Measurements from ENCODE around the gene RUNX2. TPM values are rescaled to one million over a fixed set of nuclear protein-coding genes. Genes with fewer than 3 reads are reported as not detected.

RUNX2 gene
- total RNA-seq, 1 donor: 10.4 TPM

DNA sequence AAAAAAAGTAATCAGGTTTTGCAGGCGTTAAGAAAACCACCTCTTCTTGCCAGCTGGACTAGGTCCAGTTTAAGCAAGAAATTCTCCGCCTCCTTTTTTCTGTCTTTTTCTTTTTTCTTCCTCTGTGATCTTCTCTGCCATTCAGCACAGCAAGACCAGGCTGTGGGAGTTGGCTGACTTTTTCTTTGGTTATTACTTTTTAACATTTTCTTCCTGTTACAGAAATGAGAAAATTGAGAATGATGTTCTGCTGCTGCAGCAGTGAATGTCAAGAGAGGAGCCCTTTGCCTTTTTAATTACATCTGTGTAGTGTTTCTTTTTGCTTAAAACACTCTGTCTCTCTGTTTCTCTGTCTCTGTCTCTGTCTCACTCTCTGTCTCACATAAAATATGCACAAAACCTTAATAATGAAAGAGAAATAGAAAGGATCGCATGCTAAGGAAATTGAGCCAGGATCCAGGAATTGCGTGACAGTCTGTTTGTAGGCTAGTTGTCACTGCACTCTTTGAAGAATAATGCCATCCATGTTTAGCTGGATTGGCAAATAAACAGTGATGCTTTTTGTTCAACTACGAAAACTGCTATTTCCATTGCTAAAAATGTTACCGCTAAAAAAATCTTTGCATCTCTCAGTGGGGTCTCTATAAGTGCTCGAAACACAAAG lies 152.8 kb downstream of the RUNX2 start:
- Histone ChIP-seq H3K4me1 (ENCODE audit: insufficient read depth, low read length) (peaks cover 32% of the 10 kb centered on the region), H3K4me3 (ENCODE audit: low read length) (no peak overlapping the region), H3K27me3 (ENCODE audit: insufficient read depth, low read length) (no peaks in the 10 kb centered on the region), H3K9me3 (ENCODE audit: low read depth, low read length) (no peaks in the 10 kb centered on the region)

- H3K4me1 ChIP-seq (ENCODE audit: insufficient read depth, low read length): peaks cover 33% of the 10 kb centered on the region
- H3K27me3 ChIP-seq (ENCODE audit: insufficient read depth, low read length): no peaks in the 10 kb centered on the region
- no peak overlapping the region for H3K4me3 ChIP-seq (ENCODE audit: low read length)
- no peaks in the 10 kb centered on the region for H3K9me3 ChIP-seq (ENCODE audit: low read depth, low read length)
These were observed 154.9 kb downstream of the RUNX2 start for GRCh38 chr6:45483021-45483420.

DNA sequence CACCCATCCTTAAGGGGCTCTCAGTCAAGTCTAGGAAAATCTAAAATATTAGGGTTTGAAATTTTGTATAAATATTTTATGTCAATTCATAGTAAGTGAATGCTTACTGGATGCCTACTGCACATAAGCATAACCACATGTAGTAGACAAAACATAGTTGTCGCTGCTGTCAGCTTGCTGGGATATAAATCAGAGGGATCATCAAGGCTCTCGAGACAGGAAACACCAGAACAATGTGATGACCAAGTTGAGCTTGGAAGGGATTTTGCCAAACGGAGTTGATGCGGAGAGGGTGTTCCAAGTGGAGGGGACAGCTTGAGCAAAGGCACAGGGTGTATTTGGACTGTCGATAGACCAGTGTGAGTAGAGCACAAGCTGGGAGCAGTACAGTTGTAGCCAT lies 155.4 kb downstream of the RUNX2 start:
- H3K9me3 ChIP-seq (ENCODE audit: low read depth, low read length): no peaks in the 10 kb centered on the region
- no peaks in the 10 kb centered on the region for H3K27me3 ChIP-seq (ENCODE audit: insufficient read depth, low read length)
- no peak overlapping the region for H3K4me3 ChIP-seq (ENCODE audit: low read length)
- H3K4me1 ChIP-seq (ENCODE audit: insufficient read depth, low read length): peaks cover 33% of the 10 kb centered on the region

DNA sequence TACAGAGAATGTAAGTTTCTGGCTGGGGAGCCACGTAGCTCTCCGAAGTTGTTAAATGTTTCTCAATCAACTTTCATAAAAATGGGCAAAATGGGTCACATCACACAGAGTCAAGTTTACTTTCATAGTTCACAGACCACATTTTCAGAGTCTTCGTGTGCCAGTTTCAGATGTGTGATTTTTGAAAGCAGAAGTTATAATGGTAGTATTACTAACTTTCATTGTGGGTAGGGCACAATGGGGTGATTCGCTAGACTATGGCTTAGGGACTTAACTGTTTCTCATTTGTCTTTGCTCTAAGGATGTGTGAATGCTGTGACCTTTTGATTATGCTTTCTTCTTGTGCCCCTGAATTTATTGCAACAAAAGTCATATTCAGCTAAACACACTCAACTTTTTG lies 158.6 kb downstream of the RUNX2 start:
- Histone ChIP-seq H3K27me3 (ENCODE audit: insufficient read depth, low read length) (no peaks in the 10 kb centered on the region), H3K9me3 (ENCODE audit: low read depth, low read length) (no peaks in the 10 kb centered on the region), H3K4me3 (ENCODE audit: low read length) (no peak overlapping the region), H3K4me1 (ENCODE audit: insufficient read depth, low read length) (peaks cover 21% of the 10 kb centered on the region)

DNA sequence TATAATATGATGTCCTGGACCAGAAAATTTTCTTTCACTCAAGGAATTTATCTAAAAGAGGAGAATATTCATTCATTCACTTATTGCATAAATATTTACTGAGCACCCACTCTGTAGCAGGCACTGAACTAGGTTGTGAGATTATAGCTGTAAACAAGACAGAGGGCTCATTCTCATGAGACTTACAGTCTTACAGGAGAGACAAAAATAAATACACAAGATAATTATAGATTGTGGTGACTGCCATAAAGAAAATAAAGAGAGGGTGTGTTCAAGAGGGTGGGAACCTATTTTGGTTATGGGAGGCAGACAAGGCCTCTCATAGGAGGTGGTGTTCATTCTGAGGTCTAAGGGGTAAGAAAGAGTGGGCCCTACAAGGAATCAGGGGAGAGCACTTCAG lies 159.5 kb downstream of the RUNX2 start:
- Histone ChIP-seq H3K27me3 (ENCODE audit: insufficient read depth, low read length) (no peaks in the 10 kb centered on the region), H3K9me3 (ENCODE audit: low read depth, low read length) (no peaks in the 10 kb centered on the region), H3K4me3 (ENCODE audit: low read length) (no peak overlapping the region), H3K4me1 (ENCODE audit: insufficient read depth, low read length) (peaks cover 21% of the 10 kb centered on the region)

DNA sequence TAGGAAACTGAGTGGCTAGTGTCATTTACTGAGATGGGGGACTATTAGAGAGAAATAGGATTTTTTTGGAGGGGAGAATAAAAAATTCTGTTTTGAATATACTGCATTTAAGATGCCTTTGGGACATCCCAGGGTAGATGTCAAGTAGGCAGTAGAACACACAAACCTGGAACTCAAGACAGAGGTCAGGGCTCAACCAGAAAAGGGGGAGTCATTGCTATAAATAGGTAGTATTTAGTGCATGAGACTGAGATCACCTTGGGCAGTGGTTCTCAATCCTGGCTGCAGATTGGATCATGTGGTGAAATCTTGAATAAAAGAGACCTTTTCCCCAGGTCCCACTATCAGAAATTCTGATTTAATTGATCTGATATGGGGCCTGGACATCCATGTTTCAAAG lies 160.1 kb downstream of the RUNX2 start:
- no peaks in the 10 kb centered on the region for H3K9me3 ChIP-seq (ENCODE audit: low read depth, low read length)
- peaks cover 21% of the 10 kb centered on the region for H3K4me1 ChIP-seq (ENCODE audit: insufficient read depth, low read length)
- no peak overlapping the region for H3K4me3 ChIP-seq (ENCODE audit: low read length)
- H3K27me3 ChIP-seq (ENCODE audit: insufficient read depth, low read length): no peaks in the 10 kb centered on the region

- Histone ChIP-seq H3K4me1 (ENCODE audit: insufficient read depth, low read length) (peaks cover 21% of the 10 kb centered on the region), H3K9me3 (ENCODE audit: low read depth, low read length) (no peaks in the 10 kb centered on the region), H3K4me3 (ENCODE audit: low read length) (no peak overlapping the region), H3K27me3 (ENCODE audit: insufficient read depth, low read length) (no peaks in the 10 kb centered on the region)
These were observed 160.8 kb downstream of the RUNX2 start for GRCh38 chr6:45488889-45489288.

DNA sequence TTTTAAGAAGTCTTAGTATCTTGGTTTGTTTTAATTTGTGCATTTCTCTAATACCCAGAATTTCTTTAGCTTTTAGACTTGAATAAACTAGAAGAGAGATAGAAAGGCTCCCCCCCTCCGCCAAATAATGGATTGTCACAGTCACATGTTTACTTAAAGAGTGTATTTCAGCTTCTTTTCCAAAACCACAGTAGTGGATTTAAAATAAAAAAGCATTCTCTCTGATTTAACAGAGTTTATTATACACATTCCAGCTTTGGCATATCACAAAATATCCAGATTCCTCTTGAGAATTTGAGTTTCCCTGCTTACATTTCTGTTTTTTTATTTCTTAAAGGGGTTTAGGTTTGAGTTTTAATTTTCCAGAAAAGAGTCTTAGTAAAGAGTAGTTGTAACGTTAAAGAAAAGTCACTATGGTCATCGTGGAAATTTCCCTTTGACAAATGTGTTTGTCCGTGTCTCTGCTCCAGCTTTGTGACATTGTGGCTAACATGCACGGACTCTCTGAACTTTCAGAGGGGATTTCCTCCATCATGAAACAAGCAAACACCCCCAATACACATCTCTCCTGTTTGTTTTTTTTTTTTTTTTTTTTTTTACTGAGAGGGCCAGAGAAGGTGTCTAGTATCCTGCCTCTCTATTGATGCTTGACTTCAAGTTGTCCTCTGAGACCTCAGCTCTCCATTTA lies 163.1 kb downstream of the RUNX2 start:
- Histone ChIP-seq H3K4me3 (ENCODE audit: low read length) (no peak overlapping the region), H3K27me3 (ENCODE audit: insufficient read depth, low read length) (no peaks in the 10 kb centered on the region), H3K4me1 (ENCODE audit: insufficient read depth, low read length) (peaks cover 44% of the 10 kb centered on the region), H3K9me3 (ENCODE audit: low read depth, low read length) (no peaks in the 10 kb centered on the region)

- Histone ChIP-seq H3K4me1 (ENCODE audit: insufficient read depth, low read length) (peaks cover 46% of the 10 kb centered on the region), H3K9me3 (ENCODE audit: low read depth, low read length) (no peaks in the 10 kb centered on the region), H3K27me3 (ENCODE audit: insufficient read depth, low read length) (no peaks in the 10 kb centered on the region)
These were observed 163.7 kb downstream of the RUNX2 start for GRCh38 chr6:45491874-45492273.

DNA sequence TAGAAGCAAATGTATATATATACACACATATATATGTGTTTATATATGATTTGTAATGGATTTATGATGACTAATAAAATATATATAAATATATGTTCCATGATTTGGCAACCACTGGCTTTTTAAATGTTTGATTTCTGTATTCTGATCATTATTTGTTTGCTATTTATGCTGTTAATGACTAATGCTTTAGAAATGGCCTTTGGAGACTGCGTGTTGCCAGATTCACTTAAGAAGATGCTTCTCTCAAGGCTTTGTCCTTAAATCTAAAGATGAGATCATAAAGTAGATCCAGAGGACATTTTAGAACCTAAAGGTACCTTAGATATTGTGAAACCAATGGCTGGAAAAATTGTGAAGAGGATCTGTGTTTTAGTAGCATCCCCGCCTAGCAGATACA lies 165.6 kb downstream of the RUNX2 start:
- no peak overlapping the region for H3K4me3 ChIP-seq (ENCODE audit: low read length)
- H3K4me1 ChIP-seq (ENCODE audit: insufficient read depth, low read length): peaks cover 33% of the 10 kb centered on the region
- no peaks in the 10 kb centered on the region for H3K9me3 ChIP-seq (ENCODE audit: low read depth, low read length)
- H3K27me3 ChIP-seq (ENCODE audit: insufficient read depth, low read length): no peaks in the 10 kb centered on the region

More at GRCh38 chr6:45491874-45492273, 163.7 kb downstream of the RUNX2 start:
- H3K4me3 ChIP-seq (ENCODE audit: low read length): no peak overlapping the region

GRCh38 chr6:45494416-45495135 lies 166.4 kb downstream of the RUNX2 start:
- H3K27me3 ChIP-seq (ENCODE audit: insufficient read depth, low read length): no peaks in the 10 kb centered on the region
- peaks cover 33% of the 10 kb centered on the region for H3K4me1 ChIP-seq (ENCODE audit: insufficient read depth, low read length)
- H3K9me3 ChIP-seq (ENCODE audit: low read depth, low read length): no peaks in the 10 kb centered on the region
- no peak overlapping the region for H3K4me3 ChIP-seq (ENCODE audit: low read length)

- Histone ChIP-seq H3K4me3 (ENCODE audit: low read length) (no peak overlapping the region), H3K4me1 (ENCODE audit: insufficient read depth, low read length) (peaks cover 33% of the 10 kb centered on the region), H3K9me3 (ENCODE audit: low read depth, low read length) (no peaks in the 10 kb centered on the region)
These were observed 167.4 kb downstream of the RUNX2 start for GRCh38 chr6:45495429-45496084.

DNA sequence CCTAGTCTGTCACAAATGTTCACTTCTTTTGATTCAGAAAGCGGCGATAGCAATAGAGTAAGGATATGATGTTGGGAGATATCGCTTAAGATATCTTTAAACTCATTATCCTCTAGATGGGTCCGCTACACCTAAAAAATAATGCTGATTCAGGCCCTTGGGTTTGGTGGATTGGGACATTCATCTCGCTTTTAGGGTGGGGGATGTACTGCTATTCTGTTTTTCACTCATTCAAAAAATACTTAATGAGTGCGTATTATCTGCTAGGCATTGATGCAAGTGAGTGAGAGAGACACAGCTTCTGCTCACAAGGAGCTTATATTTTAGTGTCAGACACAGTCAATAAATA lies 167.9 kb downstream of the RUNX2 start:
- no peaks in the 10 kb centered on the region for H3K27me3 ChIP-seq (ENCODE audit: insufficient read depth, low read length)
- H3K4me3 ChIP-seq (ENCODE audit: low read length): no peak overlapping the region
- H3K9me3 ChIP-seq (ENCODE audit: low read depth, low read length): no peaks in the 10 kb centered on the region
- peaks cover 33% of the 10 kb centered on the region for H3K4me1 ChIP-seq (ENCODE audit: insufficient read depth, low read length)

More at GRCh38 chr6:45495429-45496084, 167.4 kb downstream of the RUNX2 start:
- H3K27me3 ChIP-seq (ENCODE audit: insufficient read depth, low read length): no peaks in the 10 kb centered on the region

- H3K27me3 ChIP-seq (ENCODE audit: insufficient read depth, low read length): no peaks in the 10 kb centered on the region
- H3K4me1 ChIP-seq (ENCODE audit: insufficient read depth, low read length): peaks cover 33% of the 10 kb centered on the region
- no peak overlapping the region for H3K4me3 ChIP-seq (ENCODE audit: low read length)
- H3K9me3 ChIP-seq (ENCODE audit: low read depth, low read length): no peaks in the 10 kb centered on the region
These were observed 170.5 kb downstream of the RUNX2 start for GRCh38 chr6:45498591-45498990.
